ENCODE results near the gene S100A7A. TPM values are rescaled to one million over a fixed set of nuclear protein-coding genes. Genes with fewer than 3 reads are reported as not detected.

S100A7A gene
- total and polyA plus RNA-seq, 2 of the 8 experiments (the other 6 are each of a cell fraction or from before 2014, with no cell fraction given): not detected

GRCh38 chr1:153384958-153385580 lies 31.3 kb upstream of the S100A7A start:
- no peaks in the 10 kb centered on the region for H3K79me2 ChIP-seq (ENCODE audit: control insufficient read depth in 1 of 2, insufficient read depth in 2 of 2, low read length in 2 of 2)
- DNase-seq (ENCODE audit: low read depth in 1 of 2, low spot score in 2 of 2) (peak in 1 of 2 experiments; percentile 10), FAIRE-seq (no peak)
- H2AFZ ChIP-seq (ENCODE audit: low read length): no peak overlapping the region
- H3K79me1 ChIP-seq (ENCODE audit: low read depth, low read length): no peaks in the 10 kb centered on the region
- no peak overlapping the region for H3K27ac ChIP-seq (ENCODE audit: low read depth, low read length)
- H2AK5ac ChIP-seq (ENCODE audit: low read depth, low read length): no peak overlapping the region
- TF ChIP-seq CEBPB (IDR thresholded peaks at IDR 0.05; ENCODE audit: low read depth, low read length) (no peak), SRF (IDR thresholded peaks at IDR 0.05; ENCODE audit: low read depth, low read length) (no peak), RFX5 (IDR thresholded peaks at IDR 0.05; ENCODE audit: borderline replicate concordance, low read depth, low read length) (no peak), EGR1 (IDR thresholded peaks at IDR 0.05; ENCODE audit: borderline replicate concordance, low read depth, low read length) (no peak), SP2 (IDR thresholded peaks at IDR 0.05; ENCODE audit: low read length) (no peak), KDM5A (IDR thresholded peaks at IDR 0.05; ENCODE audit: low read length) (no peak), GTF2F1 (IDR thresholded peaks at IDR 0.05; ENCODE audit: borderline replicate concordance, low read depth, low read length) (no peak)
- TF ChIP-seq, protein P1, sequence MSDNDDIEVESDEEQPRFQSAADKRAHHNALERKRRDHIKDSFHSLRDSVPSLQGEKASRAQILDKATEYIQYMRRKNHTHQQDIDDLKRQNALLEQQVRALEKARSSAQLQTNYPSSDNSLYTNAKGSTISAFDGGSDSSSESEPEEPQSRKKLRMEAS (IDR thresholded peaks at IDR 0.05): no peak
- no peak overlapping the region for H3K9ac ChIP-seq (replicated peaks in 1 of 4; ENCODE audit: extremely low read depth in 1 of 4, low read depth in 3 of 4, low read length in 3 of 4)
- H3K4me3 ChIP-seq (ENCODE audit: extremely low read depth in 1 of 4, insufficient read depth in 2 of 4, low read depth in 3 of 4, low read length in 4 of 4): no peak overlapping the region
- no peaks in the 10 kb centered on the region for H3K23me2 ChIP-seq (ENCODE audit: low read depth, low read length)
- H2BK120ac ChIP-seq (replicated peaks; ENCODE audit: low read depth, low read length): no peak overlapping the region
- no peak overlapping the region for H3K14ac ChIP-seq (ENCODE audit: insufficient read length)
- peaks cover 0 to 4% of the 10 kb centered on the region in 2 experiments; a peak in 1 of 4 replicates for H3K9me3 ChIP-seq (ENCODE audit: insufficient read depth in 2 of 2, low read depth in 1 of 2, low read length in 1 of 2)
- no peak overlapping the region for H3K23ac ChIP-seq (ENCODE audit: insufficient read length)
- H3K4me1 ChIP-seq (replicated peaks in 1 of 4; ENCODE audit: control insufficient read depth in 3 of 4, insufficient read depth in 4 of 4, low read length in 3 of 4): no peaks in the 10 kb centered on the region
- no peak overlapping the region for H3K4me2 ChIP-seq (ENCODE audit: insufficient read depth in 1 of 2, low read depth in 2 of 2, low read length in 2 of 2)
- H4K20me1 ChIP-seq (replicated peaks in 1 of 2; ENCODE audit: control insufficient read depth in 1 of 2, insufficient read depth in 2 of 2, low read length in 2 of 2): no peaks in the 10 kb centered on the region
- CTCF ChIA-PET (ENCODE audit: partially characterized antibody): interaction anchor here (1.0 to 1.8 kb wide), 3 partner anchors 30 to 110 kb away, joined by 4 to 6 read pairs (median 5); no protein-coding TSS in a partner anchor
- 72% methylated on average over 4 of the region's 4 CpGs; no CpG with 5 or more reads in 1 of the 2 experiments for WGBS, 2 experiments (ENCODE audit: extremely low coverage in 1 of 2, insufficient coverage in 1 of 2, insufficient read length in 1 of 2, insufficient replicate concordance in 2 of 2, low coverage in 1 of 2, low lambda C conversion rate in 2 of 2, missing lambda C conversion rate in 1 of 2)
- H3K4ac ChIP-seq (replicated peaks; ENCODE audit: insufficient read length, low read depth, low read length): no peak overlapping the region
- no peak overlapping the region for H2BK15ac ChIP-seq (ENCODE audit: low read length)
- H4K91ac ChIP-seq (replicated peaks; ENCODE audit: insufficient read length, low read length): no peak overlapping the region
- no peaks in the 10 kb centered on the region for H3K36me3 ChIP-seq (ENCODE audit: control insufficient read depth in 2 of 4, insufficient read depth in 4 of 4, low read length in 3 of 4)
- H3K18ac ChIP-seq (ENCODE audit: extremely low read depth, low read length): no peak overlapping the region
- H3K27me3 ChIP-seq (replicated peaks in 1 of 4; ENCODE audit: control insufficient read depth in 3 of 4, extremely low read depth in 1 of 4, insufficient read depth in 3 of 4, low read length in 3 of 4): no peaks in the 10 kb centered on the region
- no peak overlapping the region for H3K56ac ChIP-seq (replicated peaks; ENCODE audit: insufficient read length, low read depth, low read length)
- H2BK12ac ChIP-seq (ENCODE audit: low read depth, low read length): no peak overlapping the region
- POLR2A ChIA-PET (ENCODE audit: partially characterized antibody): no interaction called here
- H2BK5ac ChIP-seq (ENCODE audit: low read depth, low read length): no peak overlapping the region
- no peak overlapping the region for H2BK20ac ChIP-seq (ENCODE audit: low read length)
- H4K8ac ChIP-seq (ENCODE audit: extremely low read depth, insufficient read depth, low read length): no peak overlapping the region
- H4K5ac ChIP-seq (ENCODE audit: insufficient read length, low read depth, low read length): no peak overlapping the region
